Natural killer cell (primary cell): ENCODE results near the gene TBCD. TPM values are rescaled to one million over a fixed set of nuclear protein-coding genes. Genes with fewer than 3 reads are reported as not detected.

Experiments
- ATAC-seq, 3 donors: fragments of 150-1000 bp in 2 of 3; fragments of 200-7000 bp in 1 of 3; cut with Tn5 transposase; 1 replicate in 1 of 3; 2 replicates in 2 of 3; pipeline ENCODE4 v1.10.0; 2021; ENCODE audit warnings: mild to moderate bottlenecking in 2 of 3, moderate library complexity in 2 of 3
- DNase-seq, 2 donors: peaks; one replicate each; pipeline versions ENCODE4 v3.0.0 to v3.0.0-alpha.2; 2013 to 2021; ENCODE audit warnings: mixed read lengths in 1 of 2
- H3K27ac ChIP-seq: one replicate; pipeline ENCODE4 v1.5.1; 2013; ENCODE audit warnings: mild to moderate bottlenecking, low read length
- H3K27me3 ChIP-seq: one replicate; pipeline ENCODE4 v1.6.1; 2013; ENCODE audit warnings: low read length; ENCODE audit not compliant: control insufficient read depth, insufficient read depth
- H3K36me3 ChIP-seq: one replicate; pipeline ENCODE4 v1.6.1; 2013; ENCODE audit warnings: low read length; ENCODE audit not compliant: control insufficient read depth, insufficient read depth
- H3K4me1 ChIP-seq: one replicate; pipeline ENCODE4 v1.6.1; 2013; ENCODE audit warnings: low read length; ENCODE audit not compliant: control insufficient read depth, insufficient read depth
- H3K4me3 ChIP-seq: one replicate; pipeline ENCODE4 v1.5.1; 2013; ENCODE audit warnings: low read length
- H3K9me3 ChIP-seq: one replicate; pipeline ENCODE4 v1.6.1; 2013; ENCODE audit warnings: low read length; ENCODE audit not compliant: control insufficient read depth, insufficient read depth
- H3K27ac Mint-ChIP-seq, 2 donors: one replicate each; pipeline ENCODE4 v1.8.0; 2022; ENCODE audit warnings: mild to moderate bottlenecking in 2 of 2, mixed read lengths in 2 of 2, moderate library complexity in 1 of 2
- H3K27me3 Mint-ChIP-seq, 2 donors: one replicate each; pipeline ENCODE4 v1.8.0; 2022; ENCODE audit warnings: low read depth in 2 of 2, mixed read lengths in 2 of 2
- H3K36me3 Mint-ChIP-seq: one replicate; pipeline ENCODE4 v1.8.0; 2022; ENCODE audit warnings: mixed read lengths
- H3K4me1 Mint-ChIP-seq, 2 donors: one replicate each; pipeline ENCODE4 v1.8.0; 2022; ENCODE audit warnings: mixed read lengths in 2 of 2
- H3K4me3 Mint-ChIP-seq: one replicate; pipeline ENCODE4 v1.8.0; 2022; ENCODE audit warnings: mild to moderate bottlenecking, moderate library complexity, mixed read lengths
- H3K9me3 Mint-ChIP-seq, 2 donors: one replicate each; pipeline ENCODE4 v1.8.0; 2022; ENCODE audit warnings: mixed read lengths in 2 of 2
- CTCF ChIP-seq: fragments of 200-600 bp; IDR thresholded peaks from one replicate; pipeline ENCODE4 v1.8.0; 2022; ENCODE audit warnings: antibody characterized with exemption
- WGBS: methylation state at CpG from one replicate; pipeline ENCODE4 v1.1.7; 2013; ENCODE audit warnings: missing lambda C conversion rate; ENCODE audit not compliant: insufficient coverage; 5-methylcytosine and 5-hydroxymethylcytosine counted together
- intact Hi-C: fragments of 100-400 bp; cut with micrococcal nuclease; formaldehyde crosslinking; loops from one replicate; pipeline ENCODE4 v1.14.2; 2022
- total RNA-seq, 4 donors: library from RNA; stranded (reverse); fragments of 120-200 nt in 1 of 4; gene quantifications; one replicate each; pipeline versions ENCODE4 v1.2.3 to v1.2.4, GENCODE V29; 2013 to 2022

Gene TBCD
- total RNA-seq, 3 donors from 2014 or later (not counting 1 experiment from before 2014, with no cell fraction given): 92.0 to 149 (median 132) TPM

DNA sequence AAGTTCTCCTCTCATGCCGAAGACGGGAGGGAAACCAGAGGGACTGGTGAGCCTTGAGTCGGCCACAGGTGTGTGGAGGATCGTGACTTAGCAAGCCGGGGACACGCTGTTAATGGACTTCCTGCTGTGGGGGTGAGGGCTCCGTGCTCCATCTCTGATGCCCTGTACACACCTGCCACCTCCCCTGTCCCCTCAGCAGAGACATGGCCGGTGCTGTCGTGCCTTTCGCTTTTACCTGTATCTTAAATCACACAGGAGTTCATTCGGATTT lies 163.8 kb downstream of the TBCD start:
- no peaks in the 10 kb centered on the region for H3K27me3 Mint-ChIP-seq
- ATAC-seq: no peak
- Histone ChIP-seq H3K9me3 (no peaks in the 10 kb centered on the region), H3K27me3 (no peaks in the 10 kb centered on the region), H3K27ac (no peak overlapping the region), H3K4me1 (peaks cover 12% of the 10 kb centered on the region), H3K4me3 (no peak overlapping the region), H3K36me3 (no peaks in the 10 kb centered on the region)
- H3K4me1 Mint-ChIP-seq: peaks cover 8 to 17% of the 10 kb centered on the region in 2 donors
- intact Hi-C loops: no loop called here
- no peaks in the 10 kb centered on the region for H3K9me3 Mint-ChIP-seq
- peaks cover 7% of the 10 kb centered on the region for H3K36me3 Mint-ChIP-seq
- WGBS: 85% methylated on average over 11 of the region's 11 CpGs
- H3K27ac Mint-ChIP-seq: no peak overlapping the region
- no peak for TF ChIP-seq CTCF
- no peak for DNase-seq
- H3K4me3 Mint-ChIP-seq: no peak overlapping the region

DNA sequence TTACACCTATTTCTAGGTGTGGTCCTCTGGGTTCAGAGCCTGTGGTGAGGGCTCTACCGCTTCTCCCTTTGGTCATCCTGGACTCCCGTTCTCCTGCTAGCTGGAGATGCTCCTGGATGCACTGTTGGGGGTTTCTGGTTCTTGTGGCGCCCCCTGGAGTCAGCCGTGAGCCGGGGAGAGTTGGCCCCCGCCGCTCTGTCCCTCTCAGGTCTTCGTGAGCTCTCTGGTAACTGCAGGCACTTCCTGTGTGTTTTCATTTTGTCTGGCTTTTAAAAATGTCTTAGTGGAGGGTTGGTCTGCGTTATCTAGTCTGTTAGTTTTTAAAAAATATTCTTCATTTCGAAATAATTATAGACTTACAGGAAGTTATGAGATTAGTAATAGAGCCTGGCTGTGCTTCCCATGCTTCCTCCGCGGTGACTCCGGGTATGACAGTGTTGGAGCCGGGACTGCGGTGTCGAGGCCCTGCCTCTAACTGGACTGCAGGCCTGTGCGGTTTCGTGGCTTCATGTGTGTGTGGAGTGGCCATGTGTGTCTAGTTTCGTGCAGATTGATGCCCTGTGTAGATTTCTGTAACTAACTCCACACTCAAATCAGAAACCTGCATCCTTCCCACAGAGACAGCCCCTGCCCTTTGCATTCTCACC lies 166.0 kb downstream of the TBCD start:
- H3K4me3 ChIP-seq: no peak overlapping the region
- TF ChIP-seq CTCF: peak; percentile 24
- H3K4me3 Mint-ChIP-seq: no peak overlapping the region
- H3K4me1 ChIP-seq: peaks cover 4% of the 10 kb centered on the region
- H3K27ac ChIP-seq: no peak overlapping the region
- H3K9me3 ChIP-seq: no peaks in the 10 kb centered on the region
- intact Hi-C loops: loop anchor here (1.0 kb wide), 1 partner anchor 136 kb away; no protein-coding TSS in a partner anchor
- H3K4me1 Mint-ChIP-seq: peaks cover under 1 to 9% of the 10 kb centered on the region in 2 donors
- 82% methylated on average over 19 of the region's 19 CpGs for WGBS
- peaks cover 3% of the 10 kb centered on the region for H3K36me3 ChIP-seq
- H3K27me3 Mint-ChIP-seq: no peaks in the 10 kb centered on the region
- no peak overlapping the region for H3K27ac Mint-ChIP-seq
- no peaks in the 10 kb centered on the region for H3K27me3 ChIP-seq
- H3K9me3 Mint-ChIP-seq: no peaks in the 10 kb centered on the region
- peak in 1 of 2 donors; percentile 59 for DNase-seq
- peaks cover 7% of the 10 kb centered on the region for H3K36me3 Mint-ChIP-seq
- ATAC-seq: peak; percentile 21 to 68 (median 49)

- Mint-ChIP-seq H3K36me3 (peaks cover 7% of the 10 kb centered on the region), H3K9me3 (no peaks in the 10 kb centered on the region), H3K27me3 (no peaks in the 10 kb centered on the region), H3K4me1 (peaks cover 5 to 13% of the 10 kb centered on the region in 2 donors), H3K27ac (no peak overlapping the region), H3K4me3 (no peak overlapping the region)
- Histone ChIP-seq H3K27me3 (no peaks in the 10 kb centered on the region), H3K27ac (no peak overlapping the region), H3K36me3 (peaks cover 4% of the 10 kb centered on the region), H3K9me3 (no peaks in the 10 kb centered on the region), H3K4me1 (peaks cover 6% of the 10 kb centered on the region), H3K4me3 (no peak overlapping the region)
- no peak for ATAC-seq
- no peak for TF ChIP-seq CTCF
- 96% methylated on average over 19 of the region's 19 CpGs for WGBS
- intact Hi-C loops: no loop called here
- no peak for DNase-seq
These were observed 166.6 kb downstream of the TBCD start for GRCh38 chr17:82918508-82918907.

DNA sequence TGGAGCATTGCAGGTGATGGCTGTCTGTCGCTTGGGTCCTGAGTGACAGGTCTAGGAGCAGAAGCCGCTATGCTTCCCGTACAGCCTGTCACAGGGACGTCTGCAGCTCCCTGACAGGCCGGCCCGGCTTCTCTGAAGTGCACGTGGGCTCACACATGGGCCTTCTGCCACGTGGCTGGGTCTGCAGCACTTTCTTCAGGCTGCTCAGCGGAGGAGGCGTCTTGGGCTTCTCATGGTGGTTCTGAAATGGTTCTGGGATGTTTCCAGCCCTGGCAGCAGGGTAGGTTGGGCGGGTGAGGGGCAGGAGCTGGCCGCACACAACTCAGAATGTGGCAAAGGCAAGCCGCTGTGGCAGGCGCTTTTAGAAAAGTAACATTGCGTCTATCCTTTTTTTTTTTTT lies 168.3 kb downstream of the TBCD start:
- Mint-ChIP-seq H3K36me3 (peaks cover 7% of the 10 kb centered on the region), H3K27ac (no peak overlapping the region), H3K27me3 (no peaks in the 10 kb centered on the region)

More for the DNA sequence above, 168.3 kb downstream of the TBCD start:
- no peak for ATAC-seq
- no peak for DNase-seq
- Mint-ChIP-seq H3K4me3 (no peak overlapping the region), H3K4me1 (peaks cover 5 to 13% of the 10 kb centered on the region in 2 donors), H3K9me3 (no peaks in the 10 kb centered on the region)
- Histone ChIP-seq H3K4me3 (no peak overlapping the region), H3K27me3 (no peaks in the 10 kb centered on the region), H3K4me1 (peaks cover 6% of the 10 kb centered on the region), H3K9me3 (no peaks in the 10 kb centered on the region), H3K36me3 (peaks cover 15% of the 10 kb centered on the region), H3K27ac (no peak overlapping the region)
- intact Hi-C loops: no loop called here
- TF ChIP-seq CTCF: no peak
- WGBS: 95% methylated on average over 15 of the region's 15 CpGs
